Measurements from ENCODE around the gene GPC6. TPM values are rescaled to one million over a fixed set of nuclear protein-coding genes. Genes with fewer than 3 reads are reported as not detected.

Gene GPC6
- total RNA-seq, 1 experiment from 2014 or later, result 0.22 TPM

GRCh38 chr13:93256998-93257397, 30.4 kb downstream of the GPC6 start:
- ChIA-PET CTCF (no interaction called here), POLR2A (no interaction called here), RAD21 (ENCODE audit: low non-redundant PET in 1 of 2, low total read pairs in 2 of 2, uncharacterized antibody in 2 of 2, unreplicated experiment in 2 of 2) (no interaction called here)
- Histone ChIP-seq H2AFZ (ENCODE audit: low read depth, low read length, poor library complexity, severe bottlenecking) (no peak overlapping the region), H4K20me1 (ENCODE audit: insufficient read depth) (no peaks in the 10 kb centered on the region), H3K4me2 (ENCODE audit: low read length) (no peak overlapping the region), H3K27me3 (ENCODE audit: insufficient read depth, low read length) (no peaks in the 10 kb centered on the region), H3K36me3 (ENCODE audit: control insufficient read depth in 1 of 2, insufficient read depth in 2 of 2, low read length in 2 of 2) (no peaks in the 10 kb centered on the region), H3K9me3 (ENCODE audit: control insufficient read depth in 1 of 2, insufficient read depth in 1 of 2, low read depth in 1 of 2, low read length in 2 of 2) (peaks cover 7 to 15% of the 10 kb centered on the region in 2 experiments; a peak in 2 of 4 replicates), H3K79me2 (ENCODE audit: insufficient read depth, low read length) (no peaks in the 10 kb centered on the region), H3K4me3 (replicated peaks in 1 of 2; ENCODE audit: low read depth in 1 of 2, low read length in 2 of 2) (no peak overlapping the region), H3K9me2 (ENCODE audit: insufficient read depth) (no peaks in the 10 kb centered on the region), H3K27ac (ENCODE audit: low read depth, low read length) (no peak overlapping the region), H3K4me1 (ENCODE audit: control insufficient read depth in 1 of 2, insufficient read depth in 2 of 2, low read length in 2 of 2) (no peaks in the 10 kb centered on the region), H3K9ac (ENCODE audit: low read length) (no peak overlapping the region)
- no peak for DNase-seq (ENCODE audit: low read depth, low spot score)
- TF ChIP-seq FOSL1 (IDR thresholded peaks at IDR 0.05; ENCODE audit: low read depth) (no peak), POLR2A (IDR thresholded peaks at IDR 0.05; ENCODE audit: borderline replicate concordance, extremely low read depth, insufficient read depth, insufficient read length) (no peak), ATF3 (IDR thresholded peaks at IDR 0.05) (no peak), CEBPB (IDR thresholded peaks at IDR 0.05; ENCODE audit: low read depth) (no peak), CTCF (IDR thresholded peaks at IDR 0.05 in 2 of 3, conservative IDR thresholded peaks at IDR 0.05 in 1 of 3; ENCODE audit: borderline replicate concordance in 1 of 3, insufficient read depth in 1 of 3, low read depth in 2 of 3, low read length in 2 of 3) (no peak), EZH2phosphoT487 (IDR thresholded peaks at IDR 0.05; ENCODE audit: borderline replicate concordance) (no peak), REST (IDR thresholded peaks at IDR 0.05; ENCODE audit: low read depth) (no peak), SIN3A (IDR thresholded peaks at IDR 0.05; ENCODE audit: low read depth) (no peak)
- intact Hi-C loops (cut with micrococcal nuclease), result no loop called here
- no peak for ATAC-seq
- BruUV-seq (replicated peaks), result no TSS peak
